Effector memory CD4-positive, alpha-beta T cell (primary cell): ENCODE results near the gene WWC2.

Source experiments
- DNase-seq, 3 donors: peaks; one replicate each; pipeline ENCODE4 v3.0.0-alpha.2; 2020
- H3K27ac ChIP-seq: 2 replicates; pipeline ENCODE4 v1.7.0; 2013; ENCODE audit warnings: mild to moderate bottlenecking, low read length, moderate library complexity; ENCODE audit not compliant: insufficient read depth, poor library complexity, severe bottlenecking
- H3K27me3 ChIP-seq: replicated peaks from 2 replicates; pipeline ENCODE4 v1.7.0; 2013; ENCODE audit warnings: mild to moderate bottlenecking, low read length; ENCODE audit not compliant: insufficient read depth, control insufficient read depth, poor library complexity, severe bottlenecking
- H3K36me3 ChIP-seq: 2 replicates; pipeline ENCODE4 v1.7.0; 2013; ENCODE audit warnings: mild to moderate bottlenecking, low read length, moderate library complexity; ENCODE audit not compliant: control insufficient read depth, insufficient read depth
- H3K4me1 ChIP-seq: 2 replicates; pipeline ENCODE4 v1.7.0; 2013; ENCODE audit warnings: low read length, mild to moderate bottlenecking; ENCODE audit not compliant: control insufficient read depth, insufficient read depth, poor library complexity, severe bottlenecking
- H3K4me3 ChIP-seq: 2 replicates; pipeline ENCODE4 v1.7.0; 2013; ENCODE audit warnings: low read length, low read depth, mild to moderate bottlenecking; ENCODE audit not compliant: insufficient read depth, poor library complexity, severe bottlenecking
- H3K9me3 ChIP-seq: 2 replicates; pipeline ENCODE4 v1.7.0; 2013; ENCODE audit warnings: mild to moderate bottlenecking, low read length, moderate library complexity; ENCODE audit not compliant: control insufficient read depth

Gene WWC2

DNA sequence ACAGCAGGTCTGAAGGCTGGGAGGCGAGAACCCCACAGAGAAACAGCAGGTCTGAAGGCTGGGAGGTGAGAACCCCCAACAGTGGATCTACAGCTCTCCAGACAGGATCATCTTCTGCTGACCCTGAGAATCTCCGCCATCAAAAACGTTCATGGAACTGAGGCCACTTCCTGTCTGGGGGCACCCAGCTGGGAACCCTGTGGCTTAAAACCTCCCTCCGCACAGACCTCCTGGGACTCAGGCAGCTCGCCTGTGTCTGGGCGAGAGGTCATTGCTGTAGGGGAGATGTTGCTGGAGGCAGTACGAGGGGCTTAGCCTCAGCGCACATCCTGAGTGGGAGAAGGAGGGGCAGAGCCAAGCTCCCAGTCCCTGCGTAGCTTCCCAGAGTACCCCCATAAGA is 238.3 kb downstream of the WWC2 start:
- Histone ChIP-seq H3K4me3 (no peak overlapping the region), H3K27me3 (no peaks in the 10 kb centered on the region), H3K27ac (no peak overlapping the region), H3K36me3 (no peaks in the 10 kb centered on the region), H3K9me3 (no peaks in the 10 kb centered on the region), H3K4me1 (no peaks in the 10 kb centered on the region)
- no peak for DNase-seq

DNA sequence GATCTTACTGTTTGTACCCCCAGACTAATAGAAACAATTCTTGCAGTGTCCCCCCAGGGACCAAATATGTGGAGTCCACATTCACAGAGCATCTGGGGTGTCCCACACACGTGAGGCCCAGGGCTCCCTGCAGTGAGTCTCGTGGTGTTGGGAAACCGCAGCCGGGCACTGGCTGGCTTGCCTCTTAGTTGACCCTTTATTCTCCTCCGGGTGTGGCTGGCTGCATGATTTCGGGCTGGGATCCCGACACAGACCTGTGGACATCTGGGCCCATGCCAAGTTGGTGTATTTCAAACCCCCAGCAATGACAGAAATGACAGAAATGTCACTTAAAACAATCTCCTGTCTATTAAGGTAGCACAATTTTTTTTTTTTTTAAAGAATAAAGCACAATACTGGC is 238.8 kb downstream of the WWC2 start:
- no peak for DNase-seq

DNA sequence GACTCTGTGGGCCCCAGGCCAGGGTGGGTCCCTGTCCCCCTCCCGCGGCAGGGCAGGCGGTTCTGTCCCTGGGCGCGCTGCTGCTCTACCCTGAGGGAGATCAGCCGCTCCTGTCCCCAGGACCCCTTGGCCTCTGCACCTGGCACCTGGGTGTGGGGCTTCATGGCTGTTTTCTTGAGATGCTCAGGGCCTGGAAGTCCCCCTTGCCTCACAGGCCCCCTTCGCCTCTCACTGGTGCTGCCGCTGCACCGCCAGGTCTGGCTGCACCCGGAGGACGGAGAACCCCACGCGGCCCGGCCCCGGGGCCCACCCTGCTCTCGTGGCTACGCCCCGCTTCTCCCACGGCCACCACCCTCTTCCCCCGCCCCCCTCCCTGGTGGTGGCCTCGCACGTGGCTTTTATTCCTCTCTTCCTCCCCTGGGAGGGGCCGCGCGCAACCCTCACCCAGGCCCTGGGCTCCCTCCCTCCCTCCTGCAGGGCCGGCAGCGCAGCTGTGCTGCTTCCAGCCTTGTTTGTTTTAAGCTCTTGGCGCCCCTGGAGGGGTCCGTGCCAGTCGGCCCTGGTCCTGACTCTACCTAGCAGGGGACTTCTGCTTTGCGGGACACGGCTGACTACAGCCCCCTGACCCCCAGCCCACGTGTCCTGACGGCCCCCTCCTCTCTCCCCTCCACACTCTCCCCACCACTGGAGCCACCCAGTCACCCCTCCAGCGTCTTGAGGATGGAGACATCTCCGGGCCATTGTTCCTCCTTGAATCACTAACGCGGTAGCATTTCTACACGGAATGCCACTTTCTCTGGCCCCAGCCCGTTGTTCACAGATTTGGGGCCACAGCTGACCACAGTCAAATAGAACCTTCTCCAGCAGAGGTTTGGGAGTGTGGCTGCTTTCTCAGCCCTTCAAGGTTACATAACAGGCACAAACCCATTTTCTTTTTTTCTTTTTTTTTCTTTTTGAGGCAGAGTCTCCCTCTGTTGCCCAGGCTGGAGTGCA is 243.8 kb downstream of the WWC2 start:
- Histone ChIP-seq H3K4me1 (no peaks in the 10 kb centered on the region), H3K9me3 (no peaks in the 10 kb centered on the region), H3K4me3 (no peak overlapping the region), H3K27ac (no peak overlapping the region), H3K27me3 (no peaks in the 10 kb centered on the region), H3K36me3 (no peaks in the 10 kb centered on the region)
- DNase-seq, result no peak

More for the DNA sequence above, 238.8 kb downstream of the WWC2 start:
- no peaks in the 10 kb centered on the region for H3K27me3 ChIP-seq
- no peak overlapping the region for H3K4me3 ChIP-seq
- H3K36me3 ChIP-seq, result no peaks in the 10 kb centered on the region
- H3K9me3 ChIP-seq, result no peaks in the 10 kb centered on the region
- H3K4me1 ChIP-seq, result no peaks in the 10 kb centered on the region
- H3K27ac ChIP-seq, result no peak overlapping the region

DNA sequence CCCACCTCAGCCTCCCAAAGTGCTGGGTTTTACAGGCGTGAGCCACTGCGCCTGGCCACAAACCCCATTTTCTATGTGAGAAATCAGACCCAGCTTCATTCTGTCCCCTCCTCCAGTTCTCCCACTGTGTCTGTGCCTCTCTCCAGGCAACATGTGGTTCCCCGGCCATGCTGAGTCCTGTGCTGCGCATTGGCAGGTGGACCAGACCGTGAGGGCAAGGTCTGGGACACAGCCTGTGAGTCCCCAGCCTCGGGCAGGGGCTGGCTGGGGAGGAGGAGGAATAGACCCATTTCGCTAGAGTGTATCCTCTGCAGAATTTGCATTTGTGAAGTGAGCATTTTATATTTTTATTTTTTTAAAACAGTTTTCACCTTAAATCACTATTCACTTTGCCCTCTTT is 244.7 kb downstream of the WWC2 start:
- H3K9me3 ChIP-seq, result no peaks in the 10 kb centered on the region
- H3K4me3 ChIP-seq, result no peak overlapping the region
- no peaks in the 10 kb centered on the region for H3K36me3 ChIP-seq
- no peak overlapping the region for H3K27ac ChIP-seq
- DNase-seq, result no peak
- H3K4me1 ChIP-seq, result no peaks in the 10 kb centered on the region
- H3K27me3 ChIP-seq, result no peaks in the 10 kb centered on the region

DNA sequence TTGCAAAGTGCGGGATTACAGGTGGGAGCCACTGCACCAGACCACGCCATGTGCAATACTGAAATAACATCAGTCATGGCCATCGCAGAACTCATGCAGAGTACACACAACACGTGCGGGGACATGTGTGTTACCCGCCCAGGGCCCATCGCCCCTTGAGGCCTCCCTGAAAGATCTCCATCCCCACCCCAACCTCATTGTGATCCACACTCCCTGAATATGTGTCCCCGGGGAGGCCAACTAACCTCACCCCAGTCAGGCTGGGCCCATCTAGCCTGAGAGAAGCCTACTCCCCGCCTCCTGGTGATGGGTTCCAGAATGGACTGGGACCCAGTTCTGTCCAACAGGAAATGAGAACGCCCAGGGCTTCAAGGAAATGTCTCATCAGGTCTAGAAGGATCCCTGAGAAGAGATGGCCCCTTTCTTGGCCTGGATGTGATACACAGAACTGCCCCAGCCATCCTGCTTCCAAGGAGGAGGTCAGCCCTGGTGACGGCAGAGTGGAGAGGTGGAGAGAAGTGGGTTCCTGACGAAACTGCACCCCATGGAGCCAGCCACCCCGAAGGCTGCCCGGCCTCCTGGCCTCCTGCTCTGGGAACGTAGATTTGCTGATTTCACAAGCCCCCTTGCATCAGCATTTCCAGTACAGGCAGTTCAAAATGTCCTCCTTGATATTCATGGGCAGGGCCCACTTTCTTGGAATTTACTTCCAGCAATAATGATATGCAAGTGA is 245.6 kb downstream of the WWC2 start:
- Histone ChIP-seq H3K9me3 (no peaks in the 10 kb centered on the region), H3K4me3 (no peak overlapping the region), H3K27me3 (no peaks in the 10 kb centered on the region), H3K36me3 (no peaks in the 10 kb centered on the region), H3K4me1 (no peaks in the 10 kb centered on the region), H3K27ac (no peak overlapping the region)
- DNase-seq, result no peak

DNA sequence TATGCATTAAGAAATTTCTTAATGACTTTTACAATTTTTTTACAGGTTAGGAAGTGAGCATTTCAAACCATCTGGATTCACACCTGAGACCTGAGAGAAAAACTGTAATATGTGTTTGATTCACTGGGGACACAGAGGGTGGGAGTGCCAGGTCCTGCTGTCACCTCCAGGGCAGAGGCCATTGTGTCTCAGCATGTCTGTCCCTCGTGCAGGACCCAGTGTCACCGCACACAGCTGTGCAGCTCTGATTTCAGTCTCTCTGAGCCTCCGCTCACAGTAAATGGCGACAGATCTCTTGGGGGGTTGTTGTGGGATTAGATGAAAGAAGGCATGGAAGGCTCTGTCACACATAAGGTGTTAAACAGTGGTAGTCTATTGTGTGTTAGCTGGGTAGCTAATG is 246.2 kb downstream of the WWC2 start:
- Histone ChIP-seq H3K9me3 (no peaks in the 10 kb centered on the region), H3K4me1 (no peaks in the 10 kb centered on the region), H3K27ac (no peak overlapping the region), H3K36me3 (no peaks in the 10 kb centered on the region), H3K4me3 (no peak overlapping the region), H3K27me3 (no peaks in the 10 kb centered on the region)
- no peak for DNase-seq

DNA sequence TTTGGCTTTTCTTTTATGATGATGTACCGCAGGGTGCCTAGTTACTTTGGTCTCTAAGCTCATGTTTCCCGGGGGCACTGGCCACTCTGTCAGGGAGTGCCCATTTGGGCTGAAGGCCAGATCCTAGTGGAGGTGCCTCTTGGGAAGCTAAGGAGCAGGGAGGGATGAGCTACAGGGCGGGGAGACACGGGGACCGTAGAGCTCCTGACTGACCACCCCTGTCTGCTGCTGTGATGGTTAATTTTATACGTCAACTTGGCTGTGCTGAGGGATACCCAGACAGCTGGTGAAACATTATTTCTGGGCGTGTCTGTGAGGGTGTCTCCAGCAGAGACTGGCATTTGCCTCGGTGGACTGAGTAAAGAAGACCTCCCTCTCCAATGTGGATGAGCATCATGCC is 248.1 kb downstream of the WWC2 start:
- Histone ChIP-seq H3K27ac (no peak overlapping the region), H3K9me3 (no peaks in the 10 kb centered on the region), H3K27me3 (no peaks in the 10 kb centered on the region), H3K36me3 (no peaks in the 10 kb centered on the region), H3K4me3 (no peak overlapping the region), H3K4me1 (no peaks in the 10 kb centered on the region)
- no peak for DNase-seq

DNA sequence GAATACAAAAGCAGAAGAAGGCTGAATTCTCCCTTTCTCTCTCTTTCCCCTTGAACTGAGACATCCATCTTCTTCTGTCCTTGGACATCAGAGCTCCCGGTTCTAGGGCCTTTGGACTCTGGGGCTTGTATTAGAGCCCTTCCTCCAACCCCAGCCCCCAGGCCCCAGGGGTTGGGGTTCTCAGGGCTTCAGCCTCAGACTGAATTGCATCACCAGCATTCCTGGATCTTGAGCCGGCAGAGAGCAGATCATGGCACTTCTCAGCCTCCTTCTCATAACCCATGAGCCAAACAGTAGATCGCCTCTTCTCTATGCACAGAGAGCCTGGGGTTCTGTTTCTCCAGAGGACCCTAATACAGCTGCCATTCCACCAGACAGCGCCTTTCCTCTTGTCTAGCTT is 248.5 kb downstream of the WWC2 start:
- Histone ChIP-seq H3K27me3 (no peaks in the 10 kb centered on the region), H3K4me1 (no peaks in the 10 kb centered on the region), H3K4me3 (no peak overlapping the region), H3K36me3 (no peaks in the 10 kb centered on the region), H3K9me3 (no peaks in the 10 kb centered on the region), H3K27ac (no peak overlapping the region)
- no peak for DNase-seq

DNA sequence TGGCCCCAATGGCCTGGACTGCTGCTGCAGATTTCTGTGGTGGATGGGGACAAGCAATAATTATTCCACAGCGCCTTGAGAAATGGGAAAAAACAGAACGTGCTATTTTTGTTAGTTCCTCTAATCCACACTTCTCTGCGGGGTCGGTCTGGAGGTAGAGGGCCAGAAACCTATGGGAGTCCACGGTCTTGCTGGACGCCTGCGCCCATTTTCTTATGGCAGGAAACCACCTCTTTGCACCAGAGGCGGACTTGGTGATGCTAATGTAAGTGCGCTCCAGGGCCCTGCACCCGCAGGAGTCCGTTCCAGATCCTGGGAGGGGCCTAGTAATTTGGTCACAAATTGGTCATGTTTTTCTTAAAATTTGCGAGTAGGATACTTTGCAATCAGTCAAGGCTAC is 249.1 kb downstream of the WWC2 start:
- Histone ChIP-seq H3K4me3 (no peak overlapping the region), H3K36me3 (no peaks in the 10 kb centered on the region), H3K4me1 (no peaks in the 10 kb centered on the region), H3K27ac (no peak overlapping the region), H3K9me3 (no peaks in the 10 kb centered on the region), H3K27me3 (no peaks in the 10 kb centered on the region)
- DNase-seq, result no peak
